HG03575 (cell line): Measurements from ENCODE around the gene ITGB1BP1.

ENCODE experiments used
- ATAC-seq: cut with Tn5 transposase; IDR thresholded peaks from one replicate; pipeline ENCODE4 v1.9.1; 2021; ENCODE audit not compliant: unreplicated experiment, insufficient number of reproducible peaks, low FRiP score; ENCODE audit errors: extremely low read depth

ITGB1BP1 gene

GRCh38 chr2:9423100-9423921 lies at the start of gene ITGB1BP1, which contains the start of gene CPSF3:
Gene ITGB1BP1, minus strand, starts transcription at chr2:9423528. Its CDS starts 4,831 bp downstream, at chr2:9418697.
Gene CPSF3, plus strand, starts transcription at chr2:9423654. Its CDS starts 120 bp downstream, at chr2:9423774.
- ATAC-seq, result peak; percentile 63

GRCh38 chr2:9472511-9472910 lies 49.2 kb upstream of the ITGB1BP1 start:
- ATAC-seq, result no peak

GRCh38 chr2:9471206-9471605 lies 47.9 kb upstream of the ITGB1BP1 start:
- no peak for ATAC-seq

- ATAC-seq, result no peak
Observed at GRCh38 chr2:9467687-9468086, 44.4 kb upstream of the ITGB1BP1 start.

- no peak for ATAC-seq
Observed at GRCh38 chr2:9466147-9466683, 42.9 kb upstream of the ITGB1BP1 start.

GRCh38 chr2:9465170-9465569 lies 41.8 kb upstream of the ITGB1BP1 start:
- ATAC-seq, result no peak

GRCh38 chr2:9463698-9464034 lies 40.3 kb upstream of the ITGB1BP1 start:
- no peak for ATAC-seq

GRCh38 chr2:9462886-9463697 lies 39.8 kb upstream of the ITGB1BP1 start:
- ATAC-seq, result no peak

GRCh38 chr2:9462313-9462712 lies 39.0 kb upstream of the ITGB1BP1 start:
- ATAC-seq, result no peak

- ATAC-seq, result no peak
Observed at GRCh38 chr2:9461079-9461478, 37.8 kb upstream of the ITGB1BP1 start.

GRCh38 chr2:9460441-9461017 lies 37.2 kb upstream of the ITGB1BP1 start:
- ATAC-seq, result no peak

- no peak for ATAC-seq
Observed at GRCh38 chr2:9451231-9451630, 27.9 kb upstream of the ITGB1BP1 start.

- ATAC-seq, result no peak
Observed at GRCh38 chr2:9445089-9445488, 21.8 kb upstream of the ITGB1BP1 start.

GRCh38 chr2:9443526-9443925 lies 20.2 kb upstream of the ITGB1BP1 start:
- no peak for ATAC-seq

GRCh38 chr2:9441556-9441955 lies 18.2 kb upstream of the ITGB1BP1 start:
- no peak for ATAC-seq

GRCh38 chr2:9440058-9440727 lies 16.9 kb upstream of the ITGB1BP1 start:
- no peak for ATAC-seq

- no peak for ATAC-seq
Observed at GRCh38 chr2:9439536-9439935, 16.2 kb upstream of the ITGB1BP1 start.

GRCh38 chr2:9434489-9434888 lies 11.2 kb upstream of the ITGB1BP1 start:
- ATAC-seq, result no peak
